Central memory CD8-positive, alpha-beta T cell (primary cell): Measurements from ENCODE around the gene TMPRSS9.
"Not testable (repeated sequence)": the region's sequence is repeated elsewhere in the genome, so short reads cannot be mapped to it uniquely, and the experiment has no call there.

Source experiments
- ATAC-seq: fragments of 150-1000 bp; cut with Tn5 transposase; replicated peaks from 2 replicates; pipeline ENCODE4 v1.10.0; 2022; ENCODE audit warnings: mild to moderate bottlenecking, moderate FRiP score, moderate number of reproducible peaks; ENCODE audit not compliant: poor library complexity, severe bottlenecking; ENCODE audit errors: extremely low read depth
- DNase-seq, 2 donors: peaks; one replicate each; pipeline ENCODE4 v3.0.0; 2021; ENCODE audit warnings: low spot score in 2 of 2
- H3K27ac Mint-ChIP-seq: one replicate; pipeline ENCODE4 v1.8.0; 2022; ENCODE audit warnings: low read depth, mild to moderate bottlenecking, moderate library complexity, mixed read lengths
- H3K27me3 Mint-ChIP-seq: one replicate; pipeline ENCODE4 v1.8.0; 2022; ENCODE audit warnings: mixed read lengths
- H3K36me3 Mint-ChIP-seq: one replicate; pipeline ENCODE4 v1.8.0; 2022; ENCODE audit warnings: mild to moderate bottlenecking, moderate library complexity, mixed read lengths; ENCODE audit not compliant: insufficient read depth
- H3K4me1 Mint-ChIP-seq: one replicate; pipeline ENCODE4 v1.8.0; 2022; ENCODE audit warnings: mixed read lengths
- H3K4me3 Mint-ChIP-seq: one replicate; pipeline ENCODE4 v1.8.0; 2022; ENCODE audit warnings: mild to moderate bottlenecking, moderate library complexity, mixed read lengths
- H3K9me3 Mint-ChIP-seq: one replicate; pipeline ENCODE4 v1.8.0; 2022; ENCODE audit warnings: mixed read lengths

TMPRSS9 gene

DNA sequence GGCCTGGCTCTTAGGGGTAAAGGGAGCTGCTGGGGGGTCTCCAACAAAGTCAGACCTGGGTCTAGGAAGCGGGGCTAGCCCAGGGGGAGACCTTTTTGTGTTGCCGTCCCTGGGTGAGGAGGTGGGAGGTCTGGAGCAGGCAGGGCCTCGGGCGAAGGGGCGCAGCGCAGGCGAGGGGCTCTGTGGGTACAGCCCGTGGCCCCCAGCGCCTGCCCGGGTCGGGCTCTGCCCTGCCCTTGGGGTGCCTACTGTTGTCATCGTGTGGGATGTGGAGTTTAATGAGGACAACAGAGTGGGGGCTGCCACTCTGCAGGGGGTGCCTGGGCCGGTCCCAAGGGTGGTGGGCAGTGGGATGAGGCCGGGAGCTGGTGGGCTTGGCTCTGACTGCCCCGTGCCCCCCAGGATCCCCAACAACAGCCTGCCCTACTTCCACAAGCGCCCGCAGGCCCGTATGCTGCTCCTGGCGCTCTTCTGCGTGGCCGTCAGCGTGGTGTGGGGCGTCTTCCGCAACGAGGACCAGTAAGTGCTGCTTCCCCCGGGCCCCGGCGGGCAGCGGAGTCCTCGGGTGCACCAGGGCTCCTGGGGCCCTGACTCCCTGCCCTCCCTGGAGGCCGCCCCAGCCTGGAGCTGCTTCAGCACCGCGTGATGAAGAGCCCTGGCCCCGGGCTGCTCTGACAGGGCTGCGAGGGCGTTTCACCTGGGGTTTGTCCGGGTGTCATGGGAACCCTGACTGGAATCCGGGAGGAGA, 19.4 kb upstream of the TMPRSS9 start:
- Mint-ChIP-seq H3K9me3 (no peaks in the 10 kb centered on the region), H3K27ac (no peak overlapping the region), H3K4me1 (peaks cover 12% of the 10 kb centered on the region), H3K27me3 (no peaks in the 10 kb centered on the region), H3K4me3 (no peak overlapping the region), H3K36me3 (peaks cover 4% of the 10 kb centered on the region)
- ATAC-seq (no peak), DNase-seq (no peak)

DNA sequence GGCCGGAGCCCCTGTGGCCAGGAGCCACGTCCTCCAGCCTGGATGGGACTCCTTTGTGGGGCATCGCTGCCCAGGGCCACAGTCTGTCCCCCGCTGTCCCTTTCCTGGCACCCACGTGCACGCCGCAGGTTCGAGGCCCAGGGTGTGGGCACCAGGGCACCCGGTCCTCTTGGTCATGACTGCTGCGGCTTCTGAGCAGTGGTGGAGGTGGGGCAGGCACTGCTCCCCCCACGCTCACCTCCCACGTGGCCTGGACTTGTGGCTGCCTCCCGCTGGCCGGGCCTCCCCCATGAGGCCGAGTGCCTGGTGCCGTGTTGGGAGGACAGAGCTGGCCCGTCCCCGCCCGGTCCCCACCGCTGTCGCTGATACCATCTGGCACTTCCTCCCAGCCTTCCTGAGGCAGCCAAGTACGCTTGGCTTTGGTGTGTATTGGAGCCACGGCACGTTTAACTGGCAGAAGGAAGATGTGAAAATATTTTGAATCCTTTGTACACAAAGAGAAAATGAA, 18.8 kb upstream of the TMPRSS9 start:
- Mint-ChIP-seq H3K9me3 (no peaks in the 10 kb centered on the region), H3K36me3 (peaks cover 4% of the 10 kb centered on the region), H3K27ac (no peak overlapping the region), H3K27me3 (no peaks in the 10 kb centered on the region), H3K4me3 (no peak overlapping the region), H3K4me1 (peaks cover 6% of the 10 kb centered on the region)
- ATAC-seq (no peak), DNase-seq (no peak)

DNA sequence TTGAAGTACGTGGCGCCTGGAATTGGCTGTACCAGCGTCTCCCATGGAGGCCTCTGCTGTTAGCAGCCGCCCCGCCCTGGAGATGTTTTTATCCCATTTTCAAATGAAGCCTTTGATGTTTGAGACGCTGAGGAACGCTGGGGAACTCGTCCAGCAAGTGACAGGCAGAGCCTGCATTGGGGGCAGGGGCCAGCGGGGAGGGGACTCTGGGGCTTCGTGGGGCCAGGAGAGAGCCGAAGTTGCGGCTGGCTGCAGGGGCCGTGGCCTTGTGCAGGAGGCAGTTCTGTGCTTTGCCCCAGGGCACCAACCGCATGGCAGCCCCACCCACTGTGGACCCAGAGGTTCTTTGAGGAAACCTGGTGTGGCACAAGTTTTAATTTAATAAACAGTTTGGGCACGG, 18.1 kb upstream of the TMPRSS9 start:
- Mint-ChIP-seq H3K36me3 (peaks cover 4% of the 10 kb centered on the region), H3K9me3 (no peaks in the 10 kb centered on the region), H3K4me1 (peaks cover 6% of the 10 kb centered on the region), H3K27ac (no peak overlapping the region), H3K4me3 (no peak overlapping the region), H3K27me3 (no peaks in the 10 kb centered on the region)
- no peak for ATAC-seq
- DNase-seq, result no peak

DNA sequence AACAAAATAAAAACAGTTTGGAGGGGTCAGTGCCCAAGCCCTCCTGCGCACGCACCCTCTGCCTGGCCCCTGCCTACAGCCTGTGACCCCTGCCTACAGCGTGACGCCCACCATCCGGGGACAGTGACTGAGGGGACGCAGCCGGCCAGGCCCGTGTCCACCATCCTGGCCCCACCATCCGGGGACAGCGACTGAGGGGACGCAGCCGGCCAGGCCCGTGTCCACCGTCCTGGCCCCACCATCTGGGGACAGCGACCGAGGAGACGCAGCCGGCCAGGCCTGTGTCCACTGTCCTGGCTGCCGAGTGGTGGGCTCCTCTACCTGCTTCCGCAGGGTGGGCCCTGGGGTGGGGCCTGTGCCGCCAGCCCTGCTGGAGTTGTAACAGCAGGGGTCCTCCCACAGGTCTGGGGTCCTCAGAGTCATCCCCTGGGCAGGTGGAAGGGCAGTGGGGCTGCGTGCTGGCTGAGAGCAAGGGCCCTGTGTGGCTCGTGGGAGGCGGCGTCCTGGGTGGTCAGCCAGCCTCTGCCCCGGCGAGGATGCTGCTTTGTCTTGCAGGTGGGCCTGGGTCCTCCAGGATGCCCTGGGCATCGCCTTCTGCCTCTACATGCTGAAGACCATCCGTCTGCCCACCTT, 17.3 kb upstream of the TMPRSS9 start:
- H3K27me3 Mint-ChIP-seq, result no peaks in the 10 kb centered on the region
- H3K9me3 Mint-ChIP-seq, result no peaks in the 10 kb centered on the region
- no peak overlapping the region for H3K4me3 Mint-ChIP-seq
- DNase-seq (no peak), ATAC-seq (no peak)
- peaks cover 4% of the 10 kb centered on the region for H3K36me3 Mint-ChIP-seq
- H3K4me1 Mint-ChIP-seq, result peaks cover 2% of the 10 kb centered on the region
- H3K27ac Mint-ChIP-seq, result no peak overlapping the region

DNA sequence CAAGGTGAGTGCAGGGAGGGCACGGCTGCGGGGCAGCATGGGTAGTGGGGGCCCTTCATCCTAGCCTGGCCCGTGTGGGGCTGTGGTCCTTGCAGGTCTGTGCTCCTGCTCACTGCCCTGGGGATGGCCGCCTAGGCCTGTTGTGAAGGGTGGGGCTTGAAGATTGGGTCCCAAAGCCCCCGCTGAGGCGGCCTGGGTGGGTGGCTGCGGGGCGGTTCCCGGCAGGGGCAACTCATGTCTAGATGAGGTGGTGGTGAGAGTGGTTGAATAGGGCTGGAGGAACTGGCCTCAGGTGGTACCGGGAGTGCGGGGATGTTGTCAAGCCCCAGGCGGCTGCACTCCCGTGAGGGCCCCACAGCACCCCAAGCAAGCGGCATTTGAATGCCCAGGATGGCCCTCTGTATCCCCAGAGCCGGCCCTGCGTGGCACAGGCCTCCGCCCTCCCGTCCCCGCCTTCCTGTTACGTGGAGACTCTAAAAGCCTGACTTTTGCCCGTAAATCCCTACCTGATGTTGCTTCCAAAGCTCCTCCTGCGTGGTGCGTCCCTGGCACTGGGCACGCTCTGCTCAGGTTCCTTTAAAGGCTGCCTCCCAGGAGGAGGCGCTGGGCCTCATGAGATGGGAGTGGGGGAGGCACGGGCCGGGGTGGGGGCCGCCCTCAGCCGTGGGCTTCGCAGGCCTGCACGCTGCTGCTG, 16.6 kb upstream of the TMPRSS9 start:
- H3K9me3 Mint-ChIP-seq, result no peaks in the 10 kb centered on the region
- ATAC-seq (no peak), DNase-seq (no peak)
- no peak overlapping the region for H3K27ac Mint-ChIP-seq
- H3K36me3 Mint-ChIP-seq, result peaks cover 4% of the 10 kb centered on the region
- H3K4me3 Mint-ChIP-seq, result no peak overlapping the region
- no peaks in the 10 kb centered on the region for H3K4me1 Mint-ChIP-seq
- no peaks in the 10 kb centered on the region for H3K27me3 Mint-ChIP-seq

DNA sequence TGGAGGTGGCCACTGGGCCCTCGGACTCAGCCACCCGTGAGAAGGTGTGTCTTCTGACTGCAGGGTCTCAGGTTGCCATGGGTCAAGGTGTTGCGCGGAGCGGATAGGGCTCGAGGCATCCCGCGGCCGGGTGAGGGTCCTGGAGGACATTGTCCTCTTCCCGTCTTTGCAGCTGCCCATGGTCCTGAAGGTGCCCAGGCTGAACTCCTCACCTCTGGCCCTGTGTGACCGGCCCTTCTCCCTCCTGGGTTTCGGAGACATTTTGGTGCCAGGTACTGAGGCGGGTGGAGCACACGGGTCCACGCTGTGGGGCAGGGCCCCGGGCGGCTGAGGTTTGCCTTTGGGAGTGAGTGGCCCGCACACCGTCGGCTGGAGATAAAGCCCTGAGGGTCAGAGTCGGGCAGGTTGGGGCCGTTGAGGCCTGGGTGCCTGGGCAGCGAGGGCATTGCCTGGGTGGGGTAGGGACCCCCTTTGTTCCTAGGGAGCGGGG, 15.6 kb upstream of the TMPRSS9 start:
- Mint-ChIP-seq H3K4me1 (no peaks in the 10 kb centered on the region), H3K27ac (no peak overlapping the region)
- no peak for ATAC-seq

DNA sequence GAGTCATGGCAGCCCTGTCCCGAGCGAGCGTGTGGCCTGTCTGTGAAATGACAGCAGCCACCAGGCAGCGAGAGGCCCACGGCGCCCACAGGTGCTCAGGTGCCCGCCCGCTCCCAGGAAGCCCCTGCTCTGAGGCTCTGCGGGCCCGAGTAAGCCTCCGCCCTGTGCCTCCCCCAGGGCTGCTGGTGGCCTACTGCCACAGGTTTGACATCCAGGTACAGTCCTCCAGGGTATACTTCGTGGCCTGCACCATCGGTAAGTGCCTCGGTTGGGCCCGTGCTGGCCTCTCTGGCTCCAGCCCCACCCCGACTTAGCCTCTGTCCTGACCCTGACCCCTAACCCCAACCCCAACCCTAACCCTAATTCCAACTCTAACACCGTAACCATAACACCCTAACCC, 15.0 kb upstream of the TMPRSS9 start:
- Mint-ChIP-seq H3K36me3 (peaks cover 2% of the 10 kb centered on the region), H3K4me3 (no peak overlapping the region), H3K4me1 (no peaks in the 10 kb centered on the region), H3K27me3 (no peaks in the 10 kb centered on the region), H3K9me3 (no peaks in the 10 kb centered on the region), H3K27ac (peak overlapping the region; percentile 7)
- no peak for DNase-seq
- ATAC-seq, result no peak

More for the DNA sequence above, 15.6 kb upstream of the TMPRSS9 start:
- Mint-ChIP-seq H3K27me3 (no peaks in the 10 kb centered on the region), H3K9me3 (no peaks in the 10 kb centered on the region), H3K4me3 (no peak overlapping the region), H3K36me3 (peaks cover 4% of the 10 kb centered on the region)
- no peak for DNase-seq

DNA sequence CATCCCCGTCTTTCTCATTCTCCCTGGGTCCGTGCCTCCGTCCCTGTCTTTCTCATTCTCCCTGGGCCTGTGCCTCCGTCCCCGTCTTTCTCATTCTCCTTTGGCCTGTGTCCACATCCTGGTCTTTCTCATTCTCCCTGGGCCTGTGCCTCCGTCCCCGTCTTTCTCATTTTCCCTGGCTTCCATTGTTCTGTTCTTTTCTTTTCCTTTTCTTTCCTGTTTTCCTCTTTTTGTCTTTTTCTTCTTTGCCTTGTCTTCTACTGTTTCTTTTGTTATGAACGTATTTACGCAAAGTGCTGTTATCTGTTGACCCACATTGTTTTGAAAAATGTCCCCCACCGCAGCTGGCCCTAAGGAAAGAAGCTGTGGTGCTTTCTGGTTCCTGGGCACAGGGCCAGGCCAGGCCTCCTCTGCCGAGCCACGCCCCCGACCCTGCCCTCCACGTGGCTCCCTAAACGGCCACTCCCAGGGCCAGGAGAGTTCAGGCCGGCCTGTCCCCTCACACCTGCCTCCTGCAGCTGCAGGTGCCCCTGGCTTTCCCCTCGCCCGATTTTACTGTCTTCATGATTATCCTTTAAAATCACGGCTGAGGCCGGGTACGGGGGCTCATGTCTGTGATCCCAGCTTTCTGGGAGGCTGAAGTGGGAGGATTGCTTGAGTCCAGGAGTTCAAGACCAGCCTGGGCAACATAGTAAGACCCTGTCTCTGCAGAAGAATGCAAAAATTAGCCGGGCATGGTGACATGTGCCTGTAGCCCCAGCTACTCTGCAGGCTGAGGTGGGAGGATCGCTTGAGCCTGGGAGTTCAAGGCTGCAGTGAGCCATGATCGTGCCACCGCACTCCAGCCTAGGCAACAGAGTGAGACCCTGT, 14.0 kb upstream of the TMPRSS9 start:
- H3K9me3 Mint-ChIP-seq, result no peaks in the 10 kb centered on the region
- H3K27ac Mint-ChIP-seq, result peak overlapping the region; percentile 7
- H3K27me3 Mint-ChIP-seq, result no peaks in the 10 kb centered on the region
- no peak overlapping the region for H3K4me3 Mint-ChIP-seq
- no peak for ATAC-seq
- DNase-seq, result no peak
- H3K4me1 Mint-ChIP-seq, result no peaks in the 10 kb centered on the region
- peaks cover 2% of the 10 kb centered on the region for H3K36me3 Mint-ChIP-seq

DNA sequence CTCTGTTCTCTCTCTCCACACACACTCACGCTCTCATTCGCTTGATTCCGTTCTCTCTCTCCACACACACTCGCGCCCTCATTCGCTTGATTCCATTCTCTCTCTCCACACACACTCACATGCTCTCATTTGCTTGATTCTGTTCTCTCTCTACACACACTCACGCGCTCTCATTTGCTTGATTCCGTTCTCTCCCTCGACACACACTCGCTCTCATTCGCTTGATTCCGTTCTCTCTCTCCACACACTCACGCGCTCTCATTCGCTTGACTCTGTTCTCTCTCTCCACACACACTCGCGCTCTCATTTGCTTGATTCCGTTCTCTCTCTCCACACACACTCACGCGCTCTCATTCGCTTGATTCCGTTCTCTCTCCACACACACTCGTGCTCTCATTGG, 10.2 kb upstream of the TMPRSS9 start:
- H3K27ac Mint-ChIP-seq, DNase-seq, H3K4me3 Mint-ChIP-seq, ATAC-seq, H3K36me3 Mint-ChIP-seq, H3K4me1 Mint-ChIP-seq, H3K27me3 Mint-ChIP-seq, H3K9me3 Mint-ChIP-seq: not testable (repeated sequence)

DNA sequence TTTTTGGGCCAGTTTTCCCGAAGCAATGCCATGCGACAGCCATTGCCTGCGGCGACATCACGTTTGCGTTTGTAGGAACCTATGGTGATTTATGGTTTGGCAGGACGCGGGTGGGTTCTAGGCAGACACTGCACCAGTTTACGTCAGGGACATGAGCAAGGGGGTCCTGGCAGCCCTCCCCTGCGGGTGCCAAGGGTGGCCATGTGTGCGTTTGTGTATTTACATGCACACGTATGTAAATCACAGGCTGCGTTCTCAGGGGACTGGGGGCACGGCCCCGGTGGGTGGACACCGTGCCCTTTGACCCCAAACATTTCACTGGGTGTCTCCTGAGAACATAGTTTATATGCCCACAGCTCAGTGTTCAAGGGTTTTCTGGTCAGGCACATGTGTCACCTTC, 9.4 kb upstream of the TMPRSS9 start:
- H3K4me3 Mint-ChIP-seq, result no peak overlapping the region
- H3K36me3 Mint-ChIP-seq, result peaks cover under 1% of the 10 kb centered on the region
- H3K27ac Mint-ChIP-seq, result no peak overlapping the region
- no peaks in the 10 kb centered on the region for H3K4me1 Mint-ChIP-seq
- no peaks in the 10 kb centered on the region for H3K9me3 Mint-ChIP-seq
- DNase-seq (no peak), ATAC-seq (no peak)
- no peaks in the 10 kb centered on the region for H3K27me3 Mint-ChIP-seq

DNA sequence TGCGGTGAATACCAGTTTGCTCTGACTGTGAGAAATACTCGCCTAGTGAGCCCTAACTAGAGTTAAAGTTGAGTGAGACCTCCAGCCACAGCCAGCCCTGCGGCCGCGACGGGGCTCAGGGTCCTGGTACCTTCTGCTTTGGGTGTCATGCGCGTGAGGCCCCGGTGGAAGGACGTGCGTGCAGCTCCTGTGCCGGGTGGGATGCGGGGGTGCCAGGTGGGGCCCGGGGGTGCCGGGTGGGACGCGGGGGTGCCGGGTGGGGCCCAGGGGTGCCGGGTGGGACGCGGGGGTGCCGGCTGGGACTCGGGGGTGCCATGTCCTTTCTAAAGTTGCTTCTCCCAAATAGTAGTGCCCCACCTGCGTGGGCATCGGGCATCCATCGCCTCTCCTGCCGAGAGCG, 8.5 kb upstream of the TMPRSS9 start:
- ATAC-seq (no peak), DNase-seq (no peak)
- no peak overlapping the region for H3K4me3 Mint-ChIP-seq
- no peaks in the 10 kb centered on the region for H3K36me3 Mint-ChIP-seq
- no peaks in the 10 kb centered on the region for H3K9me3 Mint-ChIP-seq
- no peak overlapping the region for H3K27ac Mint-ChIP-seq
- no peaks in the 10 kb centered on the region for H3K4me1 Mint-ChIP-seq
- no peaks in the 10 kb centered on the region for H3K27me3 Mint-ChIP-seq

DNA sequence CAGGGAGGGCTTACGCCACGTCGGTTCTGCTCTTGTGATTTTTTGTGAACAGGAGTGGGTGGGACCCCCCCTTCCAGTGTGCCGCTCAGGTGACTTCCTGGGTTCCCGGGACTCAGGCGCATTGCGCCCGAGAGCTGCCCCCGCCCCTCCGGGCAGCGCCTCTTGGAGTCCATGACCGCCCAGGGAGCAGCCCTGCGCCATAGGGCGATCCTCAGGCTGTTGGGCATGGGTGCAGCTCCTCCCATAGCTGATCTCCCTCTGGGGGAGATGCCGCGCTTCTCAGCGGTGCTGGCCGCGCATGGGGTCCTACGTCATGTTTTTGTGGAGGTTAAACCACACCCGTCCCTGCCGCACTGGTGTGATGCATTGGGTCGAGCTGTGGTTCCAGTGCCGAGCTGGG, 7.9 kb upstream of the TMPRSS9 start:
- no peaks in the 10 kb centered on the region for H3K9me3 Mint-ChIP-seq
- H3K4me3 Mint-ChIP-seq, result no peak overlapping the region
- no peak for ATAC-seq
- no peak overlapping the region for H3K27ac Mint-ChIP-seq
- DNase-seq, result no peak
- no peaks in the 10 kb centered on the region for H3K4me1 Mint-ChIP-seq
- H3K27me3 Mint-ChIP-seq, result no peaks in the 10 kb centered on the region
- H3K36me3 Mint-ChIP-seq, result no peaks in the 10 kb centered on the region
